IMR-90 (cell line): Measurements from ENCODE around the gene INSL6. TPM values are rescaled to one million over a fixed set of nuclear protein-coding genes. Genes with fewer than 3 reads are reported as not detected.
A peak's percentile ranks its signal among the peaks of the same experiment; 100 is the strongest.

Experiments
- ATAC-seq: fragments of 200-7000 bp; cut with Tn5 transposase; 2 replicates; pipeline ENCODE4 v1.9.1; 2020; ENCODE audit warnings: low read depth, mild to moderate bottlenecking, moderate library complexity
- Bru-seq: library from RNA; stranded (reverse); fragments of 400-500 nt; gene quantifications from one replicate; lab custom pipeline; 2021; lab: Mats Ljungman, UMichigan
- BruChase-seq, 2 experiments: library from RNA; stranded (reverse); fragments of 400-500 nt; gene quantifications; one replicate each; lab custom pipeline; 2021; lab: Mats Ljungman, UMichigan
- BruUV-seq: library from RNA; stranded (reverse); fragments of 400-500 nt; replicated peaks from 2 replicates; lab custom pipeline; 2021; lab: Mats Ljungman, UMichigan
- CTCF ChIA-PET: fragments of 300-600 bp; formaldehyde crosslinking; extraction: SDS; loops from one replicate; lab custom pipeline; 2021; ENCODE audit warnings: antibody characterized with exemption; lab: Yijun Ruan, JAX
- POLR2A ChIA-PET: fragments of 300-600 bp; sonication (Branson Sonifier 250); formaldehyde crosslinking; loops from one replicate; lab custom pipeline; 2022; ENCODE audit warnings: antibody characterized with exemption; ENCODE audit not compliant: unreplicated experiment; lab: Charles Lee
- DNase-seq: peaks from one replicate; pipeline ENCODE4 v3.0.0; 2013
- H2AFZ ChIP-seq: replicated peaks from 2 replicates; pipeline ENCODE3; 2013; ENCODE audit warnings: low read length, mild to moderate bottlenecking; ENCODE audit not compliant: poor library complexity
- H2AK5ac ChIP-seq: 2 replicates; pipeline ENCODE4 v1.6.1; 2013; ENCODE audit warnings: low read depth, low read length, inconsistent platforms
- H2AK9ac ChIP-seq: replicated peaks from 2 replicates; pipeline ENCODE3; 2013; ENCODE audit warnings: mild to moderate bottlenecking, low read depth, low read length, moderate library complexity; ENCODE audit not compliant: poor library complexity
- H2BK120ac ChIP-seq: 2 replicates; pipeline ENCODE4 v1.6.1; 2013; ENCODE audit warnings: low read depth, low read length, inconsistent platforms
- H2BK15ac ChIP-seq: 3 replicates; pipeline ENCODE4 v1.6.1; 2013; ENCODE audit warnings: low read depth, low read length, inconsistent platforms
- H2BK20ac ChIP-seq: 2 replicates; pipeline ENCODE4 v1.6.1; 2013; ENCODE audit warnings: low read depth, mild to moderate bottlenecking, inconsistent platforms, low read length, moderate library complexity
- H2BK5ac ChIP-seq: 2 replicates; pipeline ENCODE4 v1.6.1; 2013; ENCODE audit warnings: mild to moderate bottlenecking, low read depth, low read length, inconsistent platforms; ENCODE audit not compliant: poor library complexity, severe bottlenecking
- H3K14ac ChIP-seq: replicated peaks from 2 replicates; pipeline ENCODE4 v1.6.1; 2013; ENCODE audit warnings: low read depth, low read length, inconsistent platforms
- H3K18ac ChIP-seq: 2 replicates; pipeline ENCODE4 v1.6.1; 2013; ENCODE audit warnings: low read depth, low read length, control low read depth
- H3K23ac ChIP-seq: 2 replicates; pipeline ENCODE4 v1.6.1; 2013; ENCODE audit warnings: low read depth, low read length, inconsistent platforms
- H3K27ac ChIP-seq: 2 replicates; pipeline ENCODE4 v1.5.1; 2013; ENCODE audit warnings: mild to moderate bottlenecking, control low read depth, low read length; ENCODE audit not compliant: insufficient read depth
- H3K27me3 ChIP-seq: 2 replicates; pipeline ENCODE4 v1.6.1; 2013; ENCODE audit warnings: low read length; ENCODE audit not compliant: control insufficient read depth, insufficient read depth
- H3K36me3 ChIP-seq: 2 replicates; pipeline ENCODE4 v1.6.1; 2013; ENCODE audit warnings: low read length, mixed read lengths; ENCODE audit not compliant: control insufficient read depth, insufficient read depth
- H3K4ac ChIP-seq: 2 replicates; pipeline ENCODE4 v1.6.1; 2013; ENCODE audit warnings: low read depth, low read length, inconsistent platforms
- H3K4me1 ChIP-seq: 2 replicates; pipeline ENCODE4 v1.6.1; 2013; ENCODE audit warnings: low read length, mixed read lengths; ENCODE audit not compliant: control insufficient read depth, insufficient read depth
- H3K4me2 ChIP-seq: 2 replicates; pipeline ENCODE4 v1.6.1; 2013; ENCODE audit warnings: low read depth, mild to moderate bottlenecking, control low read depth, low read length, moderate library complexity
- H3K4me3 ChIP-seq: 2 replicates; pipeline ENCODE4 v1.5.1; 2013; ENCODE audit warnings: low read depth, mild to moderate bottlenecking, control low read depth, low read length, moderate library complexity; ENCODE audit not compliant: insufficient read depth
- H3K56ac ChIP-seq: 2 replicates; pipeline ENCODE4 v1.6.1; 2013; ENCODE audit warnings: low read length, inconsistent platforms; ENCODE audit not compliant: insufficient read depth; ENCODE audit errors: extremely low read depth
- H3K79me1 ChIP-seq, 2 experiments: 2 replicates each; pipeline ENCODE4 v1.6.1; 2013; ENCODE audit warnings: low read length in 2 of 2, inconsistent platforms in 1 of 2, low read depth in 1 of 2
- H3K9ac ChIP-seq: 2 replicates; pipeline ENCODE4 v1.6.1; 2013; ENCODE audit warnings: low read depth, low read length, control low read depth
- H3K9me1 ChIP-seq: 2 replicates; pipeline ENCODE4 v1.6.1; 2013; ENCODE audit warnings: low read length, inconsistent platforms; ENCODE audit not compliant: insufficient read depth
- H3K9me3 ChIP-seq: 2 replicates; pipeline ENCODE4 v1.6.1; 2013; ENCODE audit warnings: low read length; ENCODE audit not compliant: control insufficient read depth, insufficient read depth
- H4K20me1 ChIP-seq: 2 replicates; pipeline ENCODE4 v1.6.1; 2013; ENCODE audit warnings: low read length, inconsistent platforms; ENCODE audit not compliant: insufficient read depth
- H4K5ac ChIP-seq: 2 replicates; pipeline ENCODE4 v1.6.1; 2013; ENCODE audit warnings: mild to moderate bottlenecking, low read depth, low read length, control low read depth
- H4K8ac ChIP-seq, 2 experiments: 2 replicates each; pipeline ENCODE4 v1.6.1; 2013; ENCODE audit warnings: low read depth in 2 of 2, low read length in 2 of 2, control low read depth in 1 of 2, inconsistent platforms in 1 of 2
- H4K91ac ChIP-seq: 2 replicates; pipeline ENCODE4 v1.6.1; 2013; ENCODE audit warnings: low read depth, low read length, inconsistent platforms; ENCODE audit not compliant: insufficient read depth
- CEBPB ChIP-seq: IDR thresholded peaks from 2 replicates; pipeline ENCODE4 v1.6.1; 2012; ENCODE audit warnings: low read depth, low read length, improper control_type of control experiment
- CHD1 ChIP-seq: IDR thresholded peaks from 2 replicates; pipeline ENCODE4 v1.6.1; 2012; ENCODE audit warnings: low read depth, low read length, improper control_type of control experiment
- CTCF ChIP-seq: conservative IDR thresholded peaks from 2 replicates; pipeline ENCODE4 v1.5.1; 2012; ENCODE audit warnings: mild to moderate bottlenecking, low read depth, low read length, improper control_type of control experiment
- FOS ChIP-seq: fragments of 150-350 bp; IDR thresholded peaks from 2 replicates; pipeline ENCODE4 v1.6.1; 2016; ENCODE audit warnings: low read depth, low read length
- MAFK ChIP-seq: IDR thresholded peaks from 2 replicates; pipeline ENCODE4 v1.6.1; 2012; ENCODE audit warnings: low read depth, low read length, improper control_type of control experiment
- MAZ ChIP-seq: IDR thresholded peaks from 2 replicates; pipeline ENCODE4 v1.6.1; 2012; ENCODE audit warnings: low read depth, mild to moderate bottlenecking, low read length, improper control_type of control experiment, moderate library complexity, borderline replicate concordance
- MXI1 ChIP-seq: IDR thresholded peaks from 2 replicates; pipeline ENCODE4 v1.6.1; 2012; ENCODE audit warnings: low read depth, mild to moderate bottlenecking, low read length, moderate library complexity, borderline replicate concordance
- NFE2L2 ChIP-seq: fragments of 150-350 bp; IDR thresholded peaks from 2 replicates; pipeline ENCODE4 v1.6.1; 2016; ENCODE audit warnings: low read depth, mild to moderate bottlenecking, low read length
- POLR2A ChIP-seq: IDR thresholded peaks from 2 replicates; pipeline ENCODE4 v1.6.1; 2012; ENCODE audit warnings: mild to moderate bottlenecking, low read depth, low read length
- RAD21 ChIP-seq: IDR thresholded peaks from 2 replicates; pipeline ENCODE4 v1.6.1; 2012; ENCODE audit warnings: low read length, improper control_type of control experiment
- RFX5 ChIP-seq: IDR thresholded peaks from 2 replicates; pipeline ENCODE4 v1.8.0; 2012; ENCODE audit warnings: low read depth, mild to moderate bottlenecking, low read length, moderate library complexity
- SMC3 ChIP-seq: fragments of 150-350 bp; IDR thresholded peaks from 2 replicates; pipeline ENCODE4 v1.6.1; 2016; ENCODE audit warnings: low read depth, mild to moderate bottlenecking, antibody characterized with exemption, low read length, moderate library complexity
- USF2 ChIP-seq: fragments of 150-350 bp; IDR thresholded peaks from 2 replicates; pipeline ENCODE4 v1.6.1; 2017; ENCODE audit warnings: mild to moderate bottlenecking, antibody characterized with exemption, low read length, low read depth
- WGBS, 2 experiments: methylation state at CpG; one replicate each; pipeline versions ENCODE4 v1.1.5 to v1.1.7; 2013; ENCODE audit warnings: missing lambda C conversion rate in 2 of 2; ENCODE audit not compliant: insufficient read length in 1 of 2; ENCODE audit errors: extremely low coverage in 2 of 2; 5-methylcytosine and 5-hydroxymethylcytosine counted together
- dilution Hi-C: fragments of 300-500 bp; cut with HindIII; formaldehyde crosslinking; loops from one replicate; pipeline ENCODE4 v1.14.3; 2018; ENCODE audit warnings: low sequenced_read_pairs; ENCODE audit not compliant: unreplicated experiment
- in situ Hi-C: fragments of 300-500 bp; cut with MboI; formaldehyde crosslinking; loops from 3 replicates; pipeline ENCODE4 v1.14.3; 2019; ENCODE audit warnings: low sequenced_read_pairs, inconsistent platforms, mixed read lengths
- intact Hi-C: fragments of 100-400 bp; cut with micrococcal nuclease; formaldehyde crosslinking; loops from 2 replicates; pipeline ENCODE4 v1.10.0; 2022
- long read RNA-seq: library from polyadenylated mRNA; unstranded; transcript quantifications from one replicate; pipeline ENCODE4 v2.0.0, GENCODE V29; 2021; ENCODE audit not compliant: unreplicated experiment
- polyA plus RNA-seq, 3 experiments: library from polyadenylated mRNA; depleted of rRNA; stranded (reverse); fragments of >200 nt; gene quantifications; 2 replicates each; pipeline ENCODE4 v1.2.3, GENCODE V29; 2012; ENCODE audit warnings: low replicate concordance in 1 of 3
- total RNA-seq: library from RNA; depleted of rRNA; stranded (reverse); fragments of >200 nt; gene quantifications from 2 replicates; pipeline ENCODE4 v1.2.3, GENCODE V29; 2012; rRNA removed
- TF ChIP-seq, protein P1 (sequence below): fragments of 150-350 bp; IDR thresholded peaks from 2 replicates; pipeline ENCODE4 v1.6.1; 2016; ENCODE audit warnings: low read depth, mild to moderate bottlenecking, low read length, moderate library complexity, borderline replicate concordance

INSL6 gene
- total RNA-seq (not detected in 2 replicates), polyA plus RNA-seq (2012; rRNA removed) (not detected in 2 replicates), Bru-seq, nascent RNA (percentile 3 among the genes with signal in this experiment), BruChase-seq, experiment 1, labeled RNA remaining after a 6-hour chase (percentile 3 among the genes with signal in this experiment), BruChase-seq, experiment 2, labeled RNA remaining after a 2-hour chase (percentile 4 among the genes with signal in this experiment)
- not detected in 2 replicates for polyA plus RNA-seq (2012; cell fraction: cytosol; rRNA removed)
- polyA plus RNA-seq (2012; cell fraction: nucleus; rRNA removed; ENCODE audit: low replicate concordance): not detected in 2 replicates
- long read RNA-seq: 0 reads

DNA sequence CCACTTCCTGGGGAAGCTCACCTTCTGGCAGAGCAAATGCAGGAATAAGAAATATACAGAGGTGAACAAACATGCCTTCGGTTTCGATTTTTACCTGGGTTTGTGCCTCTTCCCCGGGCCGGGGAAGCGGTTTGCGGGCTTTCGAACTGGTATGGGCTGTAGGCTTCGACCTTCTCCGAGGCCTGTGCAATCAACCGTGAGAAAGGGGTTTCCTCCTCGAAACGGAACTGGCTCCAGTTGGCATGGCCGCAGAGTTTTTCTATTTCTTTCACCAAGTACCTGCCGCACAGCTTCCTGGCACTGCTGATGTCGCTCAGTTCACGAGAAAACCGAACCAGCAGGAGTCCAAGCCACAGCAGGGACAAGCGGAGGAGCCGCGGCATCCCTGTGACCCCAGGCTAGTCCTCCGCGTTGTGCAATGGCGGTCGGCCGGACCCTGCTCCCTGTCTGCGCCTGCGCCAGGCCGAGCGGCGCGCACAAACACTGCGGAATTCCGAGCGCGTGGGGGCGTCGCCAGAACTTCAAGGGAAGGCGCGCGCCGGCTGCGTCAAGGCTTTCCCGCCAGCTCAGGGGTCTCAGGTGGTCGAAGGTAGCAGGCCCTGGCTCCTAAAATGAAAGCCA, at the start of gene INSL6:
Gene INSL6 (minus strand): TSS at position 420 of the 621 bp plus-strand sequence. CDS start 37 bp downstream, at position 383.
- H3K9me1 ChIP-seq: no peaks in the 10 kb centered on the region
- 92% methylated on average over 29 of the region's 44 CpGs; no CpG with 5 or more reads in 1 of the 2 experiments for WGBS, 2 experiments
- peak within 1 kb of the TSS; percentile 46 for H2AFZ ChIP-seq
- no peak within 1 kb of the TSS for H3K14ac ChIP-seq
- no peaks in the 10 kb centered on the region for H3K36me3 ChIP-seq
- no peak within 1 kb of the TSS for H4K91ac ChIP-seq
- no peak within 1 kb of the TSS for H2AK9ac ChIP-seq
- H2BK120ac ChIP-seq: no peak within 1 kb of the TSS
- H3K9ac ChIP-seq: no peak within 1 kb of the TSS
- dilution Hi-C loops: no loop called here
- H4K8ac ChIP-seq: no peak within 1 kb of the TSS
- peaks cover 7% of the 10 kb centered on the region for H3K27me3 ChIP-seq
- no peak within 1 kb of the TSS for H3K27ac ChIP-seq
- intact Hi-C loops: loop anchor here (1.0 to 10.0 kb wide), 3 partner anchors 257 to 431 kb away; no protein-coding TSS in a partner anchor
- no peaks in the 10 kb centered on the region for H4K20me1 ChIP-seq
- no peak within 1 kb of the TSS for H2BK15ac ChIP-seq
- H3K9me3 ChIP-seq: no peaks in the 10 kb centered on the region
- ChIA-PET CTCF (interaction anchor here (1.4 to 1.5 kb wide), 6 partner anchors 9 to 426 kb away, joined by 3 to 13 read pairs (median 8); no protein-coding TSS in a partner anchor), POLR2A (no interaction called here)
- H3K4me3 ChIP-seq: no peak within 1 kb of the TSS
- H2AK5ac ChIP-seq: no peak within 1 kb of the TSS
- ATAC-seq (no peak), DNase-seq (no peak)
- no TSS peak for BruUV-seq
- H3K79me1 ChIP-seq: no peaks in the 10 kb centered on the region
- H4K5ac ChIP-seq: no peak within 1 kb of the TSS
- H2BK5ac ChIP-seq: no peak within 1 kb of the TSS
- H3K4me1 ChIP-seq: no peaks in the 10 kb centered on the region
- H3K4ac ChIP-seq: no peak within 1 kb of the TSS
- in situ Hi-C loops: loop anchor here (5.0 to 25.0 kb wide), 3 partner anchors 257 to 423 kb away; no protein-coding TSS in a partner anchor
- H3K56ac ChIP-seq: no peak within 1 kb of the TSS
- H3K23ac ChIP-seq: no peak within 1 kb of the TSS
- peak within 1 kb of the TSS; percentile 65; the same call in 1 of the 2 replicates for H3K4me2 ChIP-seq
- H3K18ac ChIP-seq: no peak within 1 kb of the TSS
- H2BK20ac ChIP-seq: no peak within 1 kb of the TSS
- no peak for TF ChIP-seq RFX5
- no peak for TF ChIP-seq MAZ
- TF ChIP-seq SMC3: no peak
- TF ChIP-seq CEBPB: no peak
- TF ChIP-seq FOS: no peak
- TF ChIP-seq CHD1: no peak
- no peak for TF ChIP-seq MXI1
- TF ChIP-seq CTCF: no peak
- TF ChIP-seq, protein P1, sequence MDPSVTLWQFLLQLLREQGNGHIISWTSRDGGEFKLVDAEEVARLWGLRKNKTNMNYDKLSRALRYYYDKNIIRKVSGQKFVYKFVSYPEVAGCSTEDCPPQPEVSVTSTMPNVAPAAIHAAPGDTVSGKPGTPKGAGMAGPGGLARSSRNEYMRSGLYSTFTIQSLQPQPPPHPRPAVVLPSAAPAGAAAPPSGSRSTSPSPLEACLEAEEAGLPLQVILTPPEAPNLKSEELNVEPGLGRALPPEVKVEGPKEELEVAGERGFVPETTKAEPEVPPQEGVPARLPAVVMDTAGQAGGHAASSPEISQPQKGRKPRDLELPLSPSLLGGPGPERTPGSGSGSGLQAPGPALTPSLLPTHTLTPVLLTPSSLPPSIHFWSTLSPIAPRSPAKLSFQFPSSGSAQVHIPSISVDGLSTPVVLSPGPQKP: no peak
- no peak for TF ChIP-seq RAD21
- no peak for TF ChIP-seq USF2
- no peak for TF ChIP-seq NFE2L2
- TF ChIP-seq POLR2A: no peak
- TF ChIP-seq MAFK: no peak
